ENCODE results near the gene COL8A2. TPM values are rescaled to one million over a fixed set of nuclear protein-coding genes. Genes with fewer than 3 reads are reported as not detected.

The COL8A2 gene
- total and polyA plus RNA-seq, 2 of the 4 experiments (the other 2 are of a cell fraction) = 0.54 to 1.1 TPM

DNA sequence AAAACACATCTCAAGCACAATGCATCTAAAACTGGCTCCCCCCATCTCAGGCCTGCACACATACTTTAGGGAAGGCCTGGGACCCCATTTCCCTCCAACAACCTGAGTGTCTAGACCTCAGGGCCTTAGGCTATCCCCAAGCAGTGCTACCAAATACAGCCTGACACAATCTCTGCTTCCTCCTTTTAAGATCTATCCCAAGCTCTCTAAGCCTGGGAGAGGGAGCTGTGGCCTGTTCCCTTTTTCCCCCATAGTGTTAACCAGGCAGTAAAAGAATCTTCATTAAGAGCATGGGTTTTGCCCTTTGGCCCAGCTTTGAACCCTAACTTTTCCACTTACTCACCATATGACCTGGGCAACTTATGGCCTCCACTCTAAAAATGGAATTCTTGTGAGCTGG is 10.8 kb upstream of the COL8A2 start:
- H4K8ac ChIP-seq (ENCODE audit: low read depth in 2 of 2, low read length in 2 of 2) = peak overlapping the region; percentile 4 to 83; a peak in 3 of 4 replicates
- no peaks in the 10 kb centered on the region for H3K9me3 ChIP-seq (ENCODE audit: control insufficient read depth, insufficient read depth, low read length)
- peak overlapping the region; percentile 83; the same call in 1 of the 2 replicates for H3K14ac ChIP-seq (replicated peaks; ENCODE audit: low read depth, low read length)
- no peak overlapping the region for H3K56ac ChIP-seq (ENCODE audit: extremely low read depth, insufficient read depth, low read length)
- H4K91ac ChIP-seq (ENCODE audit: insufficient read depth, low read depth, low read length) = peak overlapping the region; percentile 58
- H3K4ac ChIP-seq (ENCODE audit: low read depth, low read length) = peak overlapping the region; percentile 85
- H4K5ac ChIP-seq (ENCODE audit: low read depth, low read length) = peak overlapping the region; percentile 30
- peak overlapping the region; percentile 95 for H2AK9ac ChIP-seq (replicated peaks; ENCODE audit: low read depth, low read length, poor library complexity)
- ATAC-seq (ENCODE audit: low read depth) = no peak
- no peak overlapping the region for H3K4me3 ChIP-seq (ENCODE audit: insufficient read depth, low read depth, low read length)
- peaks cover 4% of the 10 kb centered on the region; the same call in 1 of the 2 replicates for H4K20me1 ChIP-seq (ENCODE audit: insufficient read depth, low read length)
- H3K18ac ChIP-seq (ENCODE audit: low read depth, low read length) = no peak overlapping the region; the same call in 1 of the 2 replicates
- peaks cover 26% of the 10 kb centered on the region for H3K4me1 ChIP-seq (ENCODE audit: control insufficient read depth, insufficient read depth, low read length)
- peaks cover 11 to 44% of the 10 kb centered on the region in 2 experiments; a peak in 3 of 4 replicates for H3K79me1 ChIP-seq (ENCODE audit: low read depth in 1 of 2, low read length in 2 of 2)
- in situ Hi-C loops (cut with MboI; ENCODE audit: low sequenced_read_pairs) (no loop called here), dilution Hi-C loops (cut with HindIII; ENCODE audit: low sequenced_read_pairs, unreplicated experiment) (no loop called here), intact Hi-C loops (cut with micrococcal nuclease) (no loop called here)
- ChIA-PET POLR2A (ENCODE audit: unreplicated experiment) (no interaction called here), CTCF (interaction anchor here (0.9 to 4.7 kb wide), 3 partner anchors 14 to 147 kb away, joined by 3 to 21 read pairs (median 19); partner anchors contain the start of gene TRAPPC3)
- no peak overlapping the region for H3K4me2 ChIP-seq (ENCODE audit: low read depth, low read length)
- no peak overlapping the region for H3K9ac ChIP-seq (ENCODE audit: low read depth, low read length)
- peak overlapping the region; percentile 88 for H2BK120ac ChIP-seq (ENCODE audit: low read depth, low read length)
- H3K23ac ChIP-seq (ENCODE audit: low read depth, low read length) = 0 out of 2 replicates have a peak overlapping the region, but pooled peaks have one; percentile 64
- peak overlapping the region; percentile 54; the same call in 2 of the 3 replicates for H2BK15ac ChIP-seq (ENCODE audit: low read depth, low read length)
- H3K36me3 ChIP-seq (ENCODE audit: control insufficient read depth, insufficient read depth, low read length) = peaks cover 19% of the 10 kb centered on the region
- TF ChIP-seq, protein P1, sequence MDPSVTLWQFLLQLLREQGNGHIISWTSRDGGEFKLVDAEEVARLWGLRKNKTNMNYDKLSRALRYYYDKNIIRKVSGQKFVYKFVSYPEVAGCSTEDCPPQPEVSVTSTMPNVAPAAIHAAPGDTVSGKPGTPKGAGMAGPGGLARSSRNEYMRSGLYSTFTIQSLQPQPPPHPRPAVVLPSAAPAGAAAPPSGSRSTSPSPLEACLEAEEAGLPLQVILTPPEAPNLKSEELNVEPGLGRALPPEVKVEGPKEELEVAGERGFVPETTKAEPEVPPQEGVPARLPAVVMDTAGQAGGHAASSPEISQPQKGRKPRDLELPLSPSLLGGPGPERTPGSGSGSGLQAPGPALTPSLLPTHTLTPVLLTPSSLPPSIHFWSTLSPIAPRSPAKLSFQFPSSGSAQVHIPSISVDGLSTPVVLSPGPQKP (IDR thresholded peaks at IDR 0.05; ENCODE audit: borderline replicate concordance, low read depth, low read length) = no peak
- no peak for TF ChIP-seq BHLHE40 (IDR thresholded peaks at IDR 0.05; ENCODE audit: low read depth, low read length)
- TF ChIP-seq FOS (IDR thresholded peaks at IDR 0.05; ENCODE audit: low read depth, low read length) = no peak
- no peak for TF ChIP-seq RAD21 (IDR thresholded peaks at IDR 0.05; ENCODE audit: low read length)
- no peak for TF ChIP-seq SMC3 (IDR thresholded peaks at IDR 0.05; ENCODE audit: low read depth, low read length)
- TF ChIP-seq, protein P2, sequence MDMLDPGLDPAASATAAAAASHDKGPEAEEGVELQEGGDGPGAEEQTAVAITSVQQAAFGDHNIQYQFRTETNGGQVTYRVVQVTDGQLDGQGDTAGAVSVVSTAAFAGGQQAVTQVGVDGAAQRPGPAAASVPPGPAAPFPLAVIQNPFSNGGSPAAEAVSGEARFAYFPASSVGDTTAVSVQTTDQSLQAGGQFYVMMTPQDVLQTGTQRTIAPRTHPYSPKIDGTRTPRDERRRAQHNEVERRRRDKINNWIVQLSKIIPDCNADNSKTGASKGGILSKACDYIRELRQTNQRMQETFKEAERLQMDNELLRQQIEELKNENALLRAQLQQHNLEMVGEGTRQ (IDR thresholded peaks at IDR 0.05; ENCODE audit: low read depth, low read length) = no peak
- TF ChIP-seq CEBPB (IDR thresholded peaks at IDR 0.05; ENCODE audit: low read depth, low read length) = no peak
- TF ChIP-seq, protein P3, sequence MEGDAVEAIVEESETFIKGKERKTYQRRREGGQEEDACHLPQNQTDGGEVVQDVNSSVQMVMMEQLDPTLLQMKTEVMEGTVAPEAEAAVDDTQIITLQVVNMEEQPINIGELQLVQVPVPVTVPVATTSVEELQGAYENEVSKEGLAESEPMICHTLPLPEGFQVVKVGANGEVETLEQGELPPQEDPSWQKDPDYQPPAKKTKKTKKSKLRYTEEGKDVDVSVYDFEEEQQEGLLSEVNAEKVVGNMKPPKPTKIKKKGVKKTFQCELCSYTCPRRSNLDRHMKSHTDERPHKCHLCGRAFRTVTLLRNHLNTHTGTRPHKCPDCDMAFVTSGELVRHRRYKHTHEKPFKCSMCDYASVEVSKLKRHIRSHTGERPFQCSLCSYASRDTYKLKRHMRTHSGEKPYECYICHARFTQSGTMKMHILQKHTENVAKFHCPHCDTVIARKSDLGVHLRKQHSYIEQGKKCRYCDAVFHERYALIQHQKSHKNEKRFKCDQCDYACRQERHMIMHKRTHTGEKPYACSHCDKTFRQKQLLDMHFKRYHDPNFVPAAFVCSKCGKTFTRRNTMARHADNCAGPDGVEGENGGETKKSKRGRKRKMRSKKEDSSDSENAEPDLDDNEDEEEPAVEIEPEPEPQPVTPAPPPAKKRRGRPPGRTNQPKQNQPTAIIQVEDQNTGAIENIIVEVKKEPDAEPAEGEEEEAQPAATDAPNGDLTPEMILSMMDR (conservative IDR thresholded peaks at IDR 0.05; ENCODE audit: low read depth, low read length) = no peak
- no peak for TF ChIP-seq RFX5 (IDR thresholded peaks at IDR 0.05; ENCODE audit: low read depth, low read length)
- TF ChIP-seq MAZ (IDR thresholded peaks at IDR 0.05; ENCODE audit: borderline replicate concordance, low read depth, low read length) = no peak
- TF ChIP-seq NFE2L2 (IDR thresholded peaks at IDR 0.05; ENCODE audit: low read depth, low read length) = no peak
- TF ChIP-seq POLR2A (IDR thresholded peaks at IDR 0.05; ENCODE audit: low read depth, low read length) = no peak
- TF ChIP-seq MAFK (IDR thresholded peaks at IDR 0.05; ENCODE audit: low read depth, low read length) = no peak
- no peak for TF ChIP-seq RCOR1 (IDR thresholded peaks at IDR 0.05; ENCODE audit: insufficient replicate concordance, low read length)
- no peak for TF ChIP-seq CHD1 (IDR thresholded peaks at IDR 0.05; ENCODE audit: low read depth, low read length)
- peaks cover 35% of the 10 kb centered on the region for H3K9me1 ChIP-seq (ENCODE audit: insufficient read depth, low read length)
- H2BK5ac ChIP-seq (ENCODE audit: low read depth, low read length, poor library complexity, severe bottlenecking) = peak overlapping the region; percentile 91
- peak overlapping the region; percentile 72 for H2BK20ac ChIP-seq (ENCODE audit: low read depth, low read length)
- peak overlapping the region; percentile 62; the same call in 1 of the 2 replicates for H3K27ac ChIP-seq (ENCODE audit: insufficient read depth, low read length)
- DNase-seq = no peak
- no peaks in the 10 kb centered on the region for H3K27me3 ChIP-seq (ENCODE audit: control insufficient read depth, insufficient read depth, low read length)
- H2AK5ac ChIP-seq (ENCODE audit: low read depth, low read length) = peak overlapping the region; percentile 74; the same call in 1 of the 2 replicates
- no peak overlapping the region for H2AFZ ChIP-seq (replicated peaks; ENCODE audit: low read length, poor library complexity)
- no TSS peak for BruUV-seq (replicated peaks)
